GM19452 (cell line): Measurements from ENCODE around the gene PPP1R3D.

Experiments
- ATAC-seq: cut with Tn5 transposase; IDR thresholded peaks from one replicate; pipeline ENCODE4 v1.9.1; 2021; ENCODE audit not compliant: unreplicated experiment

The PPP1R3D gene

DNA sequence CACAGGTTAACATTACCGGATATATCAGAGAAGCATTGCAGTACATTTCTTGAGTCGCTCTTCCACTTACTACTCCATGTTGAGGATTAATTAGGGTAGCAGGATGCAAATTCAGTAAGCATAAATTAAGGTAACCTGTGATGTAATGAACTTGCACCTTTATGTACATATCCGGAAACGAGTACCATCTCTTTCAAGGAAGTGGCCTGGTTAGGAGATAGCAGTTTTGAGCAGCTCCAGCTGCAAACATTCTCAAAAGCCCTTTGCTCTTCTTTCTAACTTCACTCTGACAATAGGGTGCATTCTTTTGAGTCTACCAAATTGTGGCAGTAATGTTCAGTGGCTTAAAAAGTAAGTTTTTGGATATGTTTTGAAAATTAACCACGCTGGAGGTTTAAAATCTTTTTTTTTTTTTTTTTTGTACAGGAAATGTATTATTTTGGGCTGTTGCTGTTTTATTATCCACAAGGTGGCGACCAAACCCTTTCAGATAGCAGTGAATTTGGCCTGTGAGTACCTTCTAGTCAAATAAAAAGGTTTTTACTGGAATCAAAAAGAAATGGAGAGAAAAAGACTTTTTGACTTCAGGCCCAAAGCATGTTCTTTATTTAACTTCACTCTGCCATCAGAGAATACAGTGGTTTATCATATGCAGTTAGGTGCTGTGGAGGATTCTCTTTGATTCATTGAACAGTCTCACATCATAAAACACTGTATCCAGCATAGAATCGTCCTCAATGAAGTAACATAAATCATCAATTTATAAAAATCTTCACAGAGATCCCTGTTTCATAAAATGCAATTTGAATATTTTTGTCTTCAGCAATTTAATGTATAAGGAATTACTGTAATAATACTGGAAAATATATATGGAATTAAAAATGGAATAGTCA is 9.0 kb upstream of the PPP1R3D start:
- no peak for ATAC-seq

DNA sequence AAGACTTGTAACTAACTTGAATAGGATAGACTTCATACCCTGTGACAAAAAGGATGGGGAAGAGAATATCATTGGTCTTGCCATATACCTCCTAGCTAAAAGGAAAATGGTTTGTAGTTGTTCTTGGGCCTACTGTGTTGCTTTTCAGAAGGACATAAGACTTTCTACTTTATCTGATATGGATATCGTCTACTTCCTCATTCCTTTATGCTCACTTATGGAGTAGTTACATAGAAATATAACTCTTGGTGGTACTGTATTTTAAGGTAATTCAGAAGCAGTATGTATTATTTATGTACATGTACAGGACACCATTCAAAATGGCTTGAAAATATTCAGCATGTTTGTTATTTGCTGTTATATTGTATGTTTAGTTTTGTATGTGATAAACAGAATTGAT is 8.1 kb upstream of the PPP1R3D start:
- no peak for ATAC-seq

DNA sequence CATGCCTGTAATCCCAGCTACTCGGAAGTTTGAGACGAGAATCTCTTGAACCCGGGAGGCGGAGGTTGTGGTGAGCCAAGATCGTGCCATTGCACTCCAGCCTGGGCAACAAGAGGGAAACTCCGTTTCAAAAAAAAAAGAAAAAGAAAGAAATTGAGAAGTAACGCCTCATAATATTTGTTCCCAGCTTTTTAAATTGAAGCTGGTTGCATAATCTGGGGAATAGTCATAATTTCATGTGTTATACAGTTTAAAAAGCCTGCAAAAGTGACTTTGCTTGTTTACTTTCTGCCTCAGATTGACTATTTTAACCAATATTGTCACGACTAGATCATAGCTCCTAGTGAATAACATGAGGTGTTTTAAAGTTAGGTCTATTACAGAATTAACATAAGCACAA is 7.3 kb upstream of the PPP1R3D start:
- ATAC-seq, result no peak

DNA sequence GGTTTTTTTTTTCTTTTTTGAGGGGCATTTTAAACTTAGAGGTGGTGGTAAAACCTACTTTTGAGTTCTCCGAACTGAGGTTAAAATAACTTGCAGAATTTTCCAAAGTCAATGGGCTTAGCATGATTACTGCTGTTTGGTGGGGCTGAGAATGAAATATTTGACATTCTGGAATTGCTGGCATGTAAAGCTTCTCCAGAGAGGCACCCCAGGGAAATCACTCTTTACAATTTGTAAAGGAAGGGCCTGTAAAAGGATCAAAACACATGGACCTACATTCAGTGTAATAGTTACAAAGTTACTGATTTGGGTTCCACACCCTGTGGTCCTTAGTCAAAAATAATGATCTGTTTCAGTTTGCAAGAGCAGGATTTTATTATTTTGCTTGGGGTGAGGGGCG is 5.6 kb upstream of the PPP1R3D start:
- no peak for ATAC-seq

DNA sequence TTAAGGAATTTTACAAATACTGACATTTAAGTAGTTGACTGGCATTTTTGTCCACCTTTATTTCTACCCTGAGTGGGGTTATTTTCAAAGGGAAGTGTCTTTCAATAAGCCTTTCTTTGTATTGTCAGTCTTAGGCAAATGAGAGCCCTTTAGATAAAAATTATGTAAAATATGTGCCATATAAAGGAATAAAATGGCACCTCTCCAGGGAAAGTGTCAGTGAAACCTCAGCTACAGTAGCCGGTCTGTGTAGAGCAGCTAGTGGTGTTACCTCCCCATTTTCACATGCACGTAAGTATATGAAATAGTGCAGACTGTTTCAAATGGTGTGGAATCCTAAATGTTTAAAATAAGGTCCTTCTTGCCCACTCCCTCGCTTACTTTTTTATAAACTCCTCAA is 5.1 kb upstream of the PPP1R3D start:
- no peak for ATAC-seq

DNA sequence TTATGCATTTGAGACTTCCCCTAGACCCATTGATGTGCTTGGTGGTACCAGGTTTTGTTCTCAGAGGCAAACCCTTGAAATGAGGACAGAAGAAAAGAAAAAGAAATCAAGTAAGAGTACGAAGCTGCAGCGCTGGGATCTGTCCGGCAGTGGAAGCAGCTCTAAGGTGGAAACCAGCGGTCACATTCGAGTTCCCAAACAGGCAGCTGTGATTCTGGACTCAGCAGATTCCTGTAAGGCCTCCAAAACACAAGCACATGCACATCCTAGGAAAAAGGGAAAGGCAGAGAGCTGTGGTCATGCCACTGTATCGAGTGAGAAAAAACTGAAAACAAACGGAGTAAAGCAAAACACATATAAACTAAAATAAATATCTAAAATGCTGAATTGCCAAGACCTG is 4.6 kb upstream of the PPP1R3D start:
- no peak for ATAC-seq

DNA sequence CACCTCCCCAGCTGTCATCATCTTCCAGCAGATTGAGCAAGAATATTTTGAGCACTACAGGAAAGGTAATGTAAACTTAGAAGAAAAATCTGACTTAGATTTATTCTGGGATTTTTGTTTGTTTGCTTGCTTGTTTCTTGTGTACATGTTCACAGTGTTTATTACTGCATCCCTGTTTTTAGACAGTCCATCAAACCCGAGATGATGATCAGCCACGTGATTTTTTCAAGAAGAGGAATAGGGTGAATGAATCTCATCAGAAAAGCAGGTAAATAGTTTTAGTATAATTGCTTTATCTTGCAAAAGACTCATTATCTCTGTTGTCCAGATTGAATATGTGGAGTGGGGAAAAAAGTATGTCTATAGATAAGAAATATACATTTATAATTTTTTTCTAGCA is 2.1 kb upstream of the PPP1R3D start:
- no peak for ATAC-seq

DNA sequence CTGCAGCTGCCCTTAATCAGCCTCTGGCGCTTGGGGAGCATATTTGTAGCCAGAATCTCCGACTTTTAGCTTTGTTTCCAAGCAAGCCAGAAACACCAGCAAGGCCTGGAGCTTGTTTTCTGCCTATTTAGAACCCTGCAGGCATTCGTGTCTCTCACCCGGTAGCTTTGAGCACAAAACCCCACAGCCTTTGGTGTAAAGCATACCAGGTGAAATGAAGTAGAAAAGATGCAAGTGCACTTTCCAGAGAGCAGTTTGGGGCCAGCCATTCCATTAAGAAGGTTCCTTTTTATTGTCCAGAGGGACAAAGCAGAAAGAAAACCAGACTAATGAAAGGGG is 820 bp upstream of the PPP1R3D start:
- no peak for ATAC-seq

DNA sequence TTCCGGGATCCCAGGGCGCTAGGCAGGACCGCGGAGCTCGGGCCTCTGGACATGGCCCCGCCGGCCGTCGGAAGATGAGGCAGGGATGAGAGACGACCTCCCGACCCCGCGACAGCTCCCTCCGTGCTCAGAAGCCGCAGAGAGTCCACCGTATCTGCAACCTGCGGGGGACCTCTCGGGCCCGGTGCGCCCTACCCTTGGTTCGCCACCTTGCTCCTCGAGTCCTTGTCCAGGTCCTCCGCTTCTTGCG is 301 bp downstream of the PPP1R3D start:
- ATAC-seq, result peak; percentile 35

DNA sequence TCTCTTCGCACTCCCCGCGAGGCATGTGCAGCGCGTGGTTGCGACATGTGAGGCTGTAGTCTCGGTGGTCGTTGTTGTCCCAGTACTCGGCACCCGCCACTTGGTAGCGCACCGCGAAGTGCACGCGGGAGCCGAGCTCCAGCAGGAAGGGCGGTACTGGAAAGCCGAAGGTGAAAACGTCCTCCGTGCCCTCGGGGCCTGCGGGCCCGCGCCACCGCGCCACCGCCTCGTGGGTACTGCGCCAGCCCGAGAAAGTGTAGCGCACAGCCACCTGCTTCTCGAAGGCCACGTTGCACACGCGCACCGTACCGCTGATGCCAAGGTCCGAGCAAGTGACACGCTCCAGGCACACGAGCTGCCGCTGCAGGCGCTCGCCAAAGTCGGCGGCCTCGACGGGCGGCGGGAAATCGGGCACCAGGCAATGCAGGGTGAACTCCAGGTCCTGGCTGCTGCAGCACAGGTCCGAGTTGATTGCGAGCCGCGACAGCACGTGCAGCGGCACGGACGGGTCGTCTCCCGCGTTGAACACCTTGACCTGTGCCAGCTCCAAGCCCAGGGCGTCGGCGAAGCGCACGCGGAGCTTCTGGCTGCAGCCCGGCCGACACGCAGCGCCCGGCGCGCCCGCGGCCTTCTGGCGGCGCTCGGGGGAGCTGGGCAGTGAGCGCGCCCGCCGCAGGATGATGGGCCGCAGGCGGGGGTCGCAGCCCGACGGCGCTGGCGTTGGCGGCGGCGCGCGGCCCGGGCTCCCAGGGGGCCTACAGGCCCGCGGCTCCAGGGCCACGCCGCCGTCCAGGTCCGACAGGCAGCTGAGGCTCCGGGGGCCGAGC is 840 bp downstream of the PPP1R3D start:
- ATAC-seq, result peak; percentile 4

DNA sequence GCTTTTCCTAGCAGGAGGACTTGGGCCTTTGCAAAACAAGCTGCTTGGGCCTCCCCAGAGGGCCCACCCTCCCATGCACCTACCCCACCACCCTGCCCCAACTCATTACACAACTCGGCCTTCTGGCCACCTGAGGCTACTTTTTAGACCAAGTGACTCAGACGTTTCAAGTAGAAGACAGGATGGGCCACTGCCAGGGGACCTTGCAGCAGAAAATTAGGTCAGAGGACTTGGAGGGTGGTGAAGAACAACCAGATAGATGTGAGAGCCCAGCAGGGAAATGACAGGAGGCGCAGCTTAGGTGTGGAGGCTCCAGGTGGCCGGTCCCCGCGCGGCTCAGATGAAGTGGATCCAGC is 1.4 kb downstream of the PPP1R3D start:
- no peak for ATAC-seq

DNA sequence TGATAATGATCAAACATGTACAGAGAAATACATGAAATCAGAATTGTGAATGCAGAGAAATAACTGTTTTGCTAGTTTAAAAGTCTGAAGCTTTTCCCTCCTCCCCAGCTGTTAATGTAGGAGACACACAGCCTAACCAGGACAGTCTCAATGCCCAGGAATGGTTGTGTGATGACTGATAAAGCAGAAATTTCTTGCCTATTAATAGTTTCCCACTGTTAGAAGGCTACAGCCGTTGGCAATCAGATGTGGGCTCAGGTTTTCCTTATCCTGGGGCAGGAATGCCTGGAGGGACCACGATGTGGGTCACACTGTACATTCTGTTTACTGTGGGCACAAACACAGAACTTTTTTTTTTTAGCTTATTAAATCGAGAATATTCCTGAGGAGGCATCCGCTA is 1.9 kb downstream of the PPP1R3D start:
- ATAC-seq, result no peak

DNA sequence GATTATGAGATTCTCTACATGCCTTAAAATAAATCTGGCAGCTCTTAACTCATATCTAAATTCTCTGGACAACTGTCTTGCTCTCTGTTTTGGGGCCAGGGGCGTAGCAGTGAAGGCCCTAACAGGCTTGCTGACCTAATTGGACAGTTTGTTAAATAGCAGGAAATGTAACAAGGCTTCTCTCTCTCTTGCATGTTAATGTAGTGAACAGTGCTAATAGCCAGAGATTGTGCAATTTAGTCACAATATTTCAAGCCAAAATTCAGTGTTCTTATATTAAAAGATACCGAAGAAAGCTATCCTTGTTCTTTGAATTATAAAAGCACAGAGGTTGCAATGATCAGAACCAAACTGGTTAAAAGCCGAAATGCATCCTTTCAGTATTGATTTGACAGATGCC is 3.0 kb downstream of the PPP1R3D start:
- no peak for ATAC-seq

DNA sequence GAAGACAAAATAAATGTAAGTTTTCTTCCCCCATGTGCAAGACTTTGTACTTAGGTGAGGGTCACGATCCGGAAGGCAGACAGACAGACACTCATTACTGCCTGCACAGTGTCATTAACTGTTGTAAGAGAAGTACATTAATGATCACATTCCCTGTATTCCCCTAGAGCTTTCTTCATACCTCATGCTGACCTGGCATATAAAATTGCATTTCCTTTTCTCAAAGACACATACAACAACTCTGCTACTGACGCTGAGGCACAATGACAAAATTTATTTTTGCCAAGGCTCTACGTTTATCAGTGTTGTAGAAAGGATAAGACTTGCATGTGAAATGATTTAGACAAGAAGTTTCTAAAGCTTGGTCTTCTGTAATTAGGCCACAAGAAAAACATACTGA is 3.7 kb downstream of the PPP1R3D start:
- no peak for ATAC-seq

DNA sequence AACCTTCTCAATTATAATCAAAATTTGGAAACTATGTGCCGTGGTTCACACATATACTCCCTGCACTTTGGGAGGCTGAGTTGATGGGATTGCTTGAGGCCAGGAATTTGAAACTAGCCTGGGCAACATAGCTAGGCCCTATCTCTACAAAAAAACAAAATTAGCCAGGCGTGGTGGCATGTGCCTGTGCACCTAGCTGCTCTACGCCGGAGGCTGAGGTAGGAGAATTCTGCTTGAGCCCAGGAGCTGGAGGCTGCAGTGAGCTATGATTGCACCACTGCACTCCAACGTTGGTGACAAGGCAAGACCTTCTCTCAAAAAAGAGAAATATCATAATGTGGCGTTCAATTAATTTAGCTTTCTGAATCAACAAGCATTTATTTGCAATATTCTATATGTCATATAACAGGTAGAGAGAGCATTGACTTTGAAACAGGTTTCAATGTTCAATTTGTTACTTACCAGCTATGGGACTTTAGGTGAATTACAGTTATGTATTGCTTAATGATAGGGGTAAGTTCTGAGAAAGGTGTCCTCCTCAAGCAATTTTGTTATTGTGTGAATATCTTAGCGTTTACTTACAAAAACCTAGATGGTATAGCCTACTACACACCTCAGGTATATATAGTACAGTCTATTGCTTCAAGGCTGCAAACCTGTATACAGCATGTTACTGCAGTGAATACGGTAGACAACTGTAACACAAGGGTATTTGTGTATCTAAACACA is 4.5 kb downstream of the PPP1R3D start:
- no peak for ATAC-seq

DNA sequence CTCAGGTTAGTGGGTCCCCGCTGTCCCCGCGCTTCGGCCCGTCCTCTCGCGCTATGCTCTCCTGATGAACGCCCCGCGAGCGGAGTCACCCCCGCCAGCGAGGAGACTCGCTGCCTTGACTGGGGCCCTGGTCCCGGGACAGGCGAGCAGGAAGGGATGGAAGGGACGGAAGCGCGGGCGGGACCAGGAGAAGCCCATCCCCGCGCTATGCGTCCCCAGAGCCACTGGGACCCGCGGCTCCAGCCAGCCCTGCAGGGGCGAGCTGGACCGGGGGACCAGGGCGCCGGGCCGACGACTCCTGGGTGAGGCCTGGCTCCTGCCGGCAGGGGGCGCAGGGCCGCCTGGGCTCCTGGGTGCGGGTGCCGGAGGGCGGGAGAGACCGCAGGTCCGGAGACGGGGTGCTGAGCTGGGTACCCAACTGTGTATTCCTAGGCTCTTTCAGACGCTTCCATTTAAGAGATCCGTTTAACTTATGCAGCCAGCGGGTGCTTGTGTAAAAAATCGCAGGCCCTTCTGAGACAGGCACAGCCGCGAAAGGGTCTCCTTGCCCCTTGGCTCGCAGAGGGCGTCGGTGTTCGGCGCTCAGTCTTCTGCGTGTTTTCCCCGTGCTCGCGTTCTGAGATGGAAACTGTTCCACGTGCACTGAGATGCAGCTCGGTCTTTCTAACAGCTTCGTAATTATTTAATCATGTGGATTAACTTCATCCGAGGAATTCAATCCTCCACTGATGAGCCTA is 6.1 kb downstream of the PPP1R3D start:
- peak; percentile 89 for ATAC-seq

DNA sequence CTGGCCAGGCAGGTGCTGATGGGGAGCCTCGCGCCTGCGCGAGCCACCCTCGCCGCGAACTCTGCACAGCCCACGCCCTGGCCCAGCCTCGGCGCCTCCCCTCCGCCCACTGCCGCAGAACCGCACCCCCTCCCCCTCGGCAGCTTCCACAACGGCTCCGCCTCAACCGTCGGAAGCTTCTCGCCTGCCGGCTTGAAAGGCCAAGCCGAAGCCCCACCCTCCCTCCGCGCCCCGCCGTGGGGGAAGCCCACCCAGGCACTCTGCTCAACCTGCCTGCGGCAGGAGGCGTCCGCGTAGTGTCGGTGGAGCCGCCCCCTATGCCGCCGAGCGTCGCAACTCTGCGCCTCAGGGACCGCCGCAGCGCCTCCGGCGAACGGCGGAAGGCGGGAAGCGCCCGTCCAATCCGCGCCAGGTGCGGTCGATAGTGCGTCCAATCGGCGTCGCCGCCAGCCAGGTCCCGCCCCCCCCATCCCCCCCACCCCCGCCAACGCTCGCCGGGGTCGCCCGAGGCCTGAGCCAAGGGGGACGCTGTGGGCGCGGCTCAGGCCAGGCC is 6.7 kb downstream of the PPP1R3D start, which contains the start of gene SYCP2:
Gene SYCP2 (minus strand): TSS at position 342 of the 553 bp plus-strand sequence. CDS start 11,224 bp downstream, outside the sequence.
- peak; percentile 31 for ATAC-seq

DNA sequence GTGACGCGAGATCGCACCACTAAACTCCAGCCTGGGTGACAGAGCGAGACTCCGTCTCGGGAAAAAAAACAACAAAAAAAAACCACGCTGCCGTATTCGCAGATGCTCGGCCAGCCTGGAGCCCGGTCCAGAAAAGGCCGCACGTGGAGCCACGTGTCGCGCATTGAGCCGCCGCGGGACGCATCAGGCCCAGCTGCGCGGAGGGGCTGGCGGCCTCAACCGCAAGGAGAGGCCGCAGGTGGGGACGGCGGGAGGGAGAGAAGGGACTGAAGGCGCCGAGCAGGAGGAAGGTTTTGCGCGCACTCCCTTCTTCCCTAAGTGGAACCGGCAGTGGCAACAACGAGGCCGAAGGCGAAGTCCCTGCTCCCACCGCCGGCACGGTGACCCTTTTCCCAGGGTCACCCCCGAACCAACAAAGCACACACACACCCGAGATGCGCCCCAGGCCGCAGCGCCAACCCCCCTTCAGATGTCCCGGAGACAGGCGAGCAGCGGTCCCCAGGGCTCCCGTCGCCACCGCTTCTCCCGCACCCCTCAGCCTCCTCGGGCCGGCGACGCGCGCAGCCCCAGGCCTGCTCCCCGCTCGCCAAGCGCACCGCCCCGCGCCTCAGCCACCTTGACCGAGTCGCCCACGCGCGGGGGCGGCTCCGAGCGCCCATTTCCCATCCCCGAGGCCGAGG is 7.3 kb downstream of the PPP1R3D start:
- no peak for ATAC-seq

DNA sequence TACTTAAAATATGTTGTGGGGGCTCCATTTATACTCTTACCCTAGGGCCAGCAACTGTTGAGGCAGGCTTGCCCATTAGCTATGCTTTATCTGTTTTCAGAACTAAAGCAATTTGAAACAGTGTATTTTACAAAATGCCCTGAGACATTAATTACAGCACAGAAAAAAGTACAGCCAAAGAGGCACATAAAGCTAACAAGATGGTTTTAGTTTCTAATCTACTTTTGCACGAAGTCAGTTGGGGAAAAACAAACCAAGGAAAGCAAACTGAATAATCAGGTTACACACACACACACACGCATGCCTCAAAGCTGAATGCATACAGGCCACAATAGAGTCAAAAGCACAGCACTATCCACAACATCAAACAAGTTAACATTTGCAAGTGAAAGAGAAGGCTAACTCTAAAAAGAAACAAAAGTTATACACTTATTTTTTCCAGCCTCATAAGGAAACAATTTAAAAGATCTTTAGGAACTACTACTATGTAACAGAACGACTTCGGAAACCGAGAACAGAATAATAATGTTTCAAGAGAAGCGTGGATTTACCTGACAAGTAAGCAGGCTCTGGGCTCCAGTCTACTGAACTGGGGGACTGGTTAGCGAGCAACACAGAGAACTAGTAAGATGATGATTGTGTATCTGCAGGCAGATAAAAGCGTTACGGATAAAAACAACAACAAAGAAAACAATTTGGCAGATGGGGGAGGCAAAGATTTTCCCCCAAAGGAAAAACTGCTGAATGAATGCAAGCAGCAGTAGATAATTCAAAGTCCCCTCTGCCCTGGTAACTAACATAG is 8.4 kb downstream of the PPP1R3D start:
- ATAC-seq, result no peak

DNA sequence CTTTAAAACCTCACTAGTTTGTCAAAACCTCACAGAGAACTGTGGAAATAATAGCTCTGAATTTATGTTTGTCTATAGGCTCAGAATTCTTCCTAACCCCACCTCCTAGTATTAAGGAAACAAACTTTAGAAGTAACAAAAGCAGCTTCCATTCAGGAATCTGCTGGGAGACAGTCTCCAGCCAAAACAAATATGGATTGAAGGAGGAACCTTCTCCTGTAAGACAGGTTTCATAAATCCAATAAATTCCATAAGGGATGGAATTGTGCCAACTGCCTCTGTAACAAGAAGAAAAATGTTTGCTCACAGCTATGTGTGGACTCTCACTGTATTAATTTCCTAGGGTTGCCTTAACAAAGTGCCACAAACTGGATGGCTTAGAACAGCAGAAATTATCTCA is 14.2 kb downstream of the PPP1R3D start:
- no peak for ATAC-seq
